ENCODE results near the gene FAM50A.

- TF ChIP-seq, protein P1, sequence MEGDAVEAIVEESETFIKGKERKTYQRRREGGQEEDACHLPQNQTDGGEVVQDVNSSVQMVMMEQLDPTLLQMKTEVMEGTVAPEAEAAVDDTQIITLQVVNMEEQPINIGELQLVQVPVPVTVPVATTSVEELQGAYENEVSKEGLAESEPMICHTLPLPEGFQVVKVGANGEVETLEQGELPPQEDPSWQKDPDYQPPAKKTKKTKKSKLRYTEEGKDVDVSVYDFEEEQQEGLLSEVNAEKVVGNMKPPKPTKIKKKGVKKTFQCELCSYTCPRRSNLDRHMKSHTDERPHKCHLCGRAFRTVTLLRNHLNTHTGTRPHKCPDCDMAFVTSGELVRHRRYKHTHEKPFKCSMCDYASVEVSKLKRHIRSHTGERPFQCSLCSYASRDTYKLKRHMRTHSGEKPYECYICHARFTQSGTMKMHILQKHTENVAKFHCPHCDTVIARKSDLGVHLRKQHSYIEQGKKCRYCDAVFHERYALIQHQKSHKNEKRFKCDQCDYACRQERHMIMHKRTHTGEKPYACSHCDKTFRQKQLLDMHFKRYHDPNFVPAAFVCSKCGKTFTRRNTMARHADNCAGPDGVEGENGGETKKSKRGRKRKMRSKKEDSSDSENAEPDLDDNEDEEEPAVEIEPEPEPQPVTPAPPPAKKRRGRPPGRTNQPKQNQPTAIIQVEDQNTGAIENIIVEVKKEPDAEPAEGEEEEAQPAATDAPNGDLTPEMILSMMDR (conservative IDR thresholded peaks at IDR 0.05): no peak
- TF ChIP-seq ZFX (IDR thresholded peaks at IDR 0.05): no peak
Observed at GRCh38 chrX:154458116-154458953, 14.4 kb downstream of the FAM50A start, which contains the start of gene PLXNA3.
